ENCODE results near the gene RNPEP. TPM values are rescaled to one million over a fixed set of nuclear protein-coding genes. Genes with fewer than 3 reads are reported as not detected.
A peak's percentile ranks its signal among the peaks of the same experiment; 100 is the strongest.
"Not testable (repeated sequence)": the region's sequence is repeated elsewhere in the genome, so short reads cannot be mapped to it uniquely, and the experiment has no call there.

The RNPEP gene
- total RNA-seq, 1 donor from 2014 or later = 15.4 TPM

GRCh38 chr1:201955009-201955728 lies 27.3 kb upstream of the RNPEP start, which contains the start of gene TIMM17A:
TIMM17A (plus strand) TSS chr1:201955503; CDS start chr1:201955527, 24 bp downstream.
- intact Hi-C loops (cut with DNase I) = no loop called here
- DNase-seq = peak; percentile 98
- ATAC-seq (ENCODE audit: poor library complexity) = peak; percentile 100

GRCh38 chr1:201955729-201956143 lies 26.7 kb upstream of the RNPEP start:
- DNase-seq (no peak), ATAC-seq (ENCODE audit: poor library complexity) (peak; percentile 50)
- intact Hi-C loops (cut with DNase I) = no loop called here

DNA sequence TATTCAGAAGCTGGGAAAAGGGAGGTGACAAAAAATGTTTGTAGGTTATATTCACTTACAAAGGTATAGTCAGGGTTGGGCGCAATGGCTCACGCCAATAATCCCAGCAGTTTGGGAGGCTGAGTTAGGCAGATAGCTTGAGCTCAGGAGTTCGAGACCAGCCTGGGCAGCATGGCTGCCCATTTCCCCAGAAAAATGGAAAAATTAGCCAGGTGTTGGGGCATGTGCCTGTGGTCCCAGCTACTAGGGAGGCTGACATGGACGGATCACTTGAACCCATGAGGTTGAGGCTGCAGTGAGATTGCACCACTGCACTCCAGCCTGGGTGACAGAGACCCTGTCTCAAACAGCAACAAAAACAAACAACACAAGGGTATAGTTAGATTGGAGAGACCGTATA lies 24.1 kb upstream of the RNPEP start:
- no peak for DNase-seq
- no peak for ATAC-seq (ENCODE audit: poor library complexity)
- intact Hi-C loops (cut with DNase I) = no loop called here

- DNase-seq; ATAC-seq (ENCODE audit: poor library complexity); intact Hi-C loops (cut with DNase I): not testable (repeated sequence)
Observed at GRCh38 chr1:201962382-201962781, 20.1 kb upstream of the RNPEP start.

DNA sequence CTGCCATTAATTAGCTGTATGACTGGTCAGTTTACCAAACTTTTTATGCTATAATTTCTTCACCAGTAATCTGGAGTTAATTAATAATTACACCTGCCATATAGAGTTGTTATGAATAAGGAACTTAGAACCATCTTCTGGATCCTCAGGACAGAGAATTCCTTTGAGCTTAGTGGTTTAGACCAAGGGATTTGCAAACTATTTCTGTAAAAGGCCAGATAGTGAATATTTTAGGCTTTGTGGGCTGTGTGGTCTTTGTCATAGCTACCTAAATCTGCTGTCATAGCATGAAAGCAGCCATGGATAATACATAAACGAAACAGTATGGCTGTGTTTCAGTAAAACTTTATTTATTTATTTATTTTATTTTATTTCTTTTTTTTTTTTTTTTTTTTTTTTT lies 18.2 kb upstream of the RNPEP start:
- no peak for ATAC-seq (ENCODE audit: poor library complexity)
- intact Hi-C loops (cut with DNase I) = no loop called here

GRCh38 chr1:201966171-201966570 lies 16.3 kb upstream of the RNPEP start:
- ATAC-seq (ENCODE audit: poor library complexity) (no peak), DNase-seq (no peak)
- intact Hi-C loops (cut with DNase I) = no loop called here

More for the DNA sequence above, 18.2 kb upstream of the RNPEP start:
- no peak for DNase-seq

- DNase-seq = no peak
- no peak for ATAC-seq (ENCODE audit: poor library complexity)
- intact Hi-C loops (cut with DNase I) = no loop called here
Observed at GRCh38 chr1:201968202-201968925, 14.1 kb upstream of the RNPEP start.

GRCh38 chr1:201970334-201971159 lies 11.9 kb upstream of the RNPEP start:
- ATAC-seq (ENCODE audit: poor library complexity) = no peak
- no peak for DNase-seq
- intact Hi-C loops (cut with DNase I) = loop anchor here (5.0 kb wide), 2 partner anchors 73 to 93 kb away; no protein-coding TSS in a partner anchor

- DNase-seq = peak; percentile 87
- ATAC-seq (ENCODE audit: poor library complexity) = peak; percentile 19
- intact Hi-C loops (cut with DNase I) = no loop called here
Observed at GRCh38 chr1:201982082-201982622, 296 bp upstream of the RNPEP start.

- no peak for ATAC-seq (ENCODE audit: poor library complexity)
- intact Hi-C loops (cut with DNase I) = no loop called here
- no peak for DNase-seq
Observed at GRCh38 chr1:201983380-201983805, 945 bp downstream of the RNPEP start.

- intact Hi-C loops (cut with DNase I) = no loop called here
- DNase-seq (no peak), ATAC-seq (ENCODE audit: poor library complexity) (no peak)
Observed at GRCh38 chr1:201984446-201984845, 2.0 kb downstream of the RNPEP start.

DNA sequence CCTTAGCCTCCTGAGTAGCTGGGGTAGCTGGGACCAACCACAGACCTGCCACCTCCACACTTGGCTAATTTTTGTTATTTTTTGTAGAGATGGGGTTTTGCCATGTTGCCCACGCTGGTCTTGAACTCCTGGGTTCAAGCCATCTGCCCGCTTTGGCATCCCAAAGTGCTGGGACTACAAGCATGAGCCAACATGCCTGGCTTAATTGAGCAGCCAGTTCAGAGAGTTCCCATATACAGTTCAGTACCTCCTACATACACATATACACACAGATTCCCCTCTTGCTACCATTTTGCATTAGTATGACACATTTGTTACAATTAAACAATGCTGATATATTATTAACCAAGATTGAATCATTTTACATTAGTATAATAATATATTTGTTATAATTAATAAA lies 2.9 kb downstream of the RNPEP start:
- ATAC-seq (ENCODE audit: poor library complexity) (no peak), DNase-seq (no peak)
- intact Hi-C loops (cut with DNase I) = no loop called here

GRCh38 chr1:201988601-201989000 lies 6.2 kb downstream of the RNPEP start:
- ATAC-seq (ENCODE audit: poor library complexity) (no peak), DNase-seq (no peak)
- intact Hi-C loops (cut with DNase I) = no loop called here

DNA sequence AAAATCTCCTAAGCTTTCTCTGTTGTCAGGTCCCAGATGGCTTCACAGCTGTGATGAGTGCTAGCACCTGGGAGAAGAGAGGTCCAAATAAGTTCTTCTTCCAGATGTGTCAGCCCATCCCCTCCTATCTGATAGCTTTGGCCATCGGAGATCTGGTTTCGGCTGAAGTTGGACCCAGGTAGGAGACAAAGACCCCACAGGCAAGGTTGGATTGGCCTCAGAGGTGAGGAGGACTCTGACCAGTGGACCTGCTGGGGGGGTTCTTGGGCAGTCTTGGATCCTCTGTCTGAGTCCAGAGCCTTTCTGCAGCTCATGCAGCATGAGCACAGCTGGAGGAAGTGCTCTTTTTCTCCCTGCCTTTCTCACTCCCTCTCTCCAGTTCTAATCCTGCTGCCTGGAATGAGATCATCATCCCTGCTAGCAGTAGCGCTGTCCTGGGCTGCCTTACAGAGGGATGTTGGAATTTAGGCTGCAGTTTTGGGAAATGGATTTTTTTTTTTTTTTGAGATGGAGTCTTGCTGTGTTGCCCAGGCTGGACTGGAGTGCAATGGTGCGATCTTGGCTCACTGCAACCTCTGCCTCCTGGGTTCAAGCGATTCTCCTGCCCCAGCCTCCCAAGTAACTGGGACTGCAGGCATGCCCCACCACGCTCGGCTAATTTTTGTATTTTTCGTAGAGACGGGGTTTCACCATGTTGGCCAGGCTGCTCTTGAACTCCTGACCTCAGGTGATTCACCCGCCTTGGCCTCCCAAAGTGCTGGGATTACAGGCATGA lies 7.1 kb downstream of the RNPEP start:
- ATAC-seq (ENCODE audit: poor library complexity) = no peak
- no peak for DNase-seq
- intact Hi-C loops (cut with DNase I) = no loop called here

DNA sequence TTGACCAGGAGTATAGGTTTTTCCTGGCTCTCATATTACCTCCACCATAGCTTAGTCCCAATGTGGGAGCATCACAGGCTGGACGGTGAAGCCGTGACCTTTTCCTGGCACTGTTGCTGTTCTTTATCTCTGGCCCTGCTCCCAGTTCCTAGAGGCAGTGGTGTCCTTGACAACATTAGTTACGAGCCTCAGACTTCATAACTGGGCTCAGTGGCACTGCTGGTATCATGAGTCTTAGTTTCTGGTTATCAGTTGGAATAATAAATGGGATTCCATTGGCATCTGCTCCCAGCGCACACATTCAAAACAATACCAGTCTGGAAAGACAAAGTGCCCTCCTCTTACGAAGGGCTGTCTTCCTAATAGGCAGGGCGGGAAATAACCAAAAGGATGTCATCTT lies 8.0 kb downstream of the RNPEP start:
- ATAC-seq (ENCODE audit: poor library complexity) = peak; percentile 90
- intact Hi-C loops (cut with DNase I) = no loop called here
- DNase-seq = peak; percentile 57

GRCh38 chr1:201999625-202000238 lies 17.3 kb downstream of the RNPEP start:
- peak; percentile 64 for ATAC-seq (ENCODE audit: poor library complexity)
- no peak for DNase-seq
- intact Hi-C loops (cut with DNase I) = no loop called here

DNA sequence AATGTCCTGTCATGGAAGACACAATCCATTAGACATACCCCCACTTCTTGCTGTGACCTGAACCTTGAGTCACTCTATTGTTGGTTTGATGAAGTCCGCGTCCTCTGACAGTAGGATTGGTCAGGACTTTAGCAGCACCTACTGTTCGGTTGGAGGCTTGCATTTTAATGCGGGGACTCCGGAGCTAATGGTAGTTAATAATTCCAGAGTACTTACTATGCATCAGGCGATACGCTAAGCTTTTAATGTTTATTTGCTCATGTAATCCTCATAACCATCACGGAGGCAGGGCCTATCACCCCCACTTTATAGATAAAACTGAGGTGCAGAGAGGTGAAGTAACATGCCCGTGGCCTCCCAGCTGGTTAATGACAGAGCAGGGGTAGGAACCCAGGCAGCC lies 20.1 kb downstream of the RNPEP start:
- intact Hi-C loops (cut with DNase I) = no loop called here
- no peak for DNase-seq
- no peak for ATAC-seq (ENCODE audit: poor library complexity)

DNA sequence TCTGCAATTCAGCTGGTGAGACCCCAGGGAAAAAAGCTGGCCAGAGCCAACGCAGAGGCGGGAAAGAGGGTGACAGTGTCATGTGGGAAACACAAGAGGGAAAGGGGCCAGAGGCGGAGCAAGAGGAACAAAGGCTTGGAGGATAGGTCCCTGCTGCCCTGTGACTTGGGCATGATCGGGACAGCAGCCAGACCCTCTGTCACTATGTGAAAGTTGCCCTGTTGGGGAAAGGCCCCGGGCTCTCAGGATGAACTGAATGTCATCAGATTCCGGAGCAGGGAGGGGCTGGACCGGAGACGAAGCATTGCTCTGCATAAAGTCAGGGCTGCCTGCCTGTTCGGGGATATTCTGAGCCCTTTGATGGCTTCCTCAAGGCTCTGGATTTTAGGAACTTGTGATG lies 22.3 kb downstream of the RNPEP start:
- intact Hi-C loops (cut with DNase I) = no loop called here
- no peak for DNase-seq
- no peak for ATAC-seq (ENCODE audit: poor library complexity)
